Measurements from ENCODE around the gene PDE8A.

- TF ChIP-seq GATA3 (IDR thresholded peaks at IDR 0.05; ENCODE audit: low read depth, low read length) (no peak), GATA2 (IDR thresholded peaks at IDR 0.05; ENCODE audit: low read depth, low read length) (no peak)
Measured at GRCh38 chr15:85149465-85150129, 167.9 kb downstream of the PDE8A start.
